Testis (tissue), 5 donors: ENCODE data around the gene CARS1. TPM values are rescaled to one million over a fixed set of nuclear protein-coding genes. Genes with fewer than 3 reads are reported as not detected.

ENCODE experiments used
- DNase-seq: peaks from one replicate; pipeline ENCODE4 v3.0.0-alpha.2; 2019
- H3K27ac ChIP-seq, 2 donors: fragments of 200-600 bp; sonication (generic); one replicate each; pipeline ENCODE4 v1.5.1; 2019
- H3K27me3 ChIP-seq: fragments of 200-600 bp; sonication (generic); one replicate; pipeline ENCODE4 v1.5.1; 2019
- H3K36me3 ChIP-seq: fragments of 200-600 bp; sonication (generic); one replicate; pipeline ENCODE4 v1.5.1; 2017; ENCODE audit warnings: low read depth; ENCODE audit errors: missing control alignments
- H3K4me1 ChIP-seq: fragments of 200-600 bp; sonication (generic); one replicate; pipeline ENCODE4 v1.5.1; 2019
- H3K4me3 ChIP-seq, 2 donors: fragments of 200-600 bp; sonication (generic); one replicate each; pipeline ENCODE4 v1.5.1; 2017 to 2019
- H3K9me3 ChIP-seq: fragments of 200-600 bp; sonication (generic); one replicate; pipeline ENCODE4 v1.5.1; 2017
- CTCF ChIP-seq, 3 experiments: fragments of 450-650 bp in 2 of 3; fragments of 200-600 bp in 1 of 3; sonication (generic) in 1 of 3; IDR thresholded peaks; one replicate each; pipeline ENCODE4 v1.5.1; 2016 to 2019; ENCODE audit warnings: antibody characterized with exemption in 3 of 3, mild to moderate bottlenecking in 2 of 3, moderate library complexity in 1 of 3
- POLR2A ChIP-seq: fragments of 450-650 bp; IDR thresholded peaks from one replicate; pipeline ENCODE4 v1.6.1; 2017; ENCODE audit warnings: antibody characterized with exemption, mild to moderate bottlenecking, moderate library complexity
- WGBS, 2 donors: methylation state at CpG; one replicate each; pipeline ENCODE4 v1.1.5; 2018; 5-methylcytosine and 5-hydroxymethylcytosine counted together
- intact Hi-C: fragments of 100-400 bp; cut with DNase I; formaldehyde crosslinking; loops from one replicate; pipeline ENCODE4 v1.15.1; 2023; ENCODE audit warnings: low total_unique reads
- long read RNA-seq, 2 donors: transcript quantifications; one replicate each; lab custom pipeline, GENCODE V29; 2026
- polyA plus RNA-seq: library from polyadenylated mRNA; stranded (reverse); fragments of 350-450 nt; fragmentation: Illumina TruSeq; extraction: RNeasy Lipid Tissue Mini Kit (QIAGEN cat#74804); gene quantifications from one replicate; pipeline ENCODE4 v1.2.3, GENCODE V29; 2014; ENCODE audit warnings: low read depth, low replicate concordance; ENCODE audit not compliant: insufficient read depth
- total RNA-seq, 2 donors: library from RNA; depleted of rRNA; stranded (reverse); fragments of >200 nt; gene quantifications; one replicate each; pipeline ENCODE4 v1.2.3, GENCODE V29; 2016

Gene CARS1
- total RNA-seq (10 to 100 TPM; 34.8 to 43.8 TPM), polyA plus RNA-seq (48.2 TPM)
- long read RNA-seq, donor 1, partial matches to known transcripts = 0 of 3 reads
- long read RNA-seq, donor 1, other reads (novel, unspliced or antisense) = 0 of 3 reads
- long read RNA-seq, donor 2, partial matches to known transcripts = 0 of 3 reads
- long read RNA-seq, donor 2, other reads (novel, unspliced or antisense) = 0 of 3 reads

GRCh38 chr11:3057069-3057963, at the start of gene CARS1:
Gene CARS1 (minus strand): TSS chr11:3057423. CDS start chr11:3057367, 56 bp downstream.
- H3K4me3 ChIP-seq = peak within 1 kb of the TSS; percentile 87 to 95
- peaks cover 12% of the 10 kb centered on the region for H3K4me1 ChIP-seq
- TF ChIP-seq CTCF (IDR thresholded peaks at IDR 0.05) (no peak), POLR2A (no peak)
- DNase-seq = peak; percentile 98
- WGBS, 2 donors = 0 to 4% methylated on average over 27 to 57 of the region's 68 CpGs
- intact Hi-C loops = no loop called here
- H3K9me3 ChIP-seq = no peaks in the 10 kb centered on the region
- H3K36me3 ChIP-seq = no peaks in the 10 kb centered on the region
- H3K27ac ChIP-seq = peak within 1 kb of the TSS; percentile 63 to 82
- H3K27me3 ChIP-seq = no peaks in the 10 kb centered on the region

GRCh38 chr11:3105791-3106735, 48.8 kb upstream of the CARS1 start:
- DNase-seq = no peak
- intact Hi-C loops = loop anchor here (10.0 kb wide), 1 partner anchor 109 kb away; the partner anchor contains the start of gene MRGPRG
- Histone ChIP-seq H3K27ac (no peak overlapping the region), H3K4me1 (no peaks in the 10 kb centered on the region), H3K36me3 (no peaks in the 10 kb centered on the region), H3K27me3 (no peaks in the 10 kb centered on the region), H3K9me3 (no peaks in the 10 kb centered on the region), H3K4me3 (no peak overlapping the region)
- TF ChIP-seq CTCF (IDR thresholded peaks at IDR 0.05) (no peak), POLR2A (no peak)
- WGBS, 2 donors = 90 to 94% methylated on average over 21 to 41 of the region's 41 CpGs

- Histone ChIP-seq H3K9me3 (no peaks in the 10 kb centered on the region), H3K4me3 (no peak overlapping the region), H3K36me3 (no peaks in the 10 kb centered on the region), H3K27ac (no peak overlapping the region), H3K27me3 (no peaks in the 10 kb centered on the region), H3K4me1 (no peaks in the 10 kb centered on the region)
- intact Hi-C loops = loop anchor here (10.0 kb wide), 1 partner anchor 110 kb away; the partner anchor contains the start of gene MRGPRG
- TF ChIP-seq CTCF (IDR thresholded peaks at IDR 0.05) (no peak), POLR2A (no peak)
- DNase-seq = no peak
- WGBS, 2 donors = 96% methylated on average over 20 to 23 of the region's 23 CpGs
These were observed 48.0 kb upstream of the CARS1 start for GRCh38 chr11:3104961-3105790.
